ENCODE measurements around the gene ELF5.
A peak's percentile ranks its signal among the peaks of the same experiment; 100 is the strongest.

The ELF5 gene

DNA sequence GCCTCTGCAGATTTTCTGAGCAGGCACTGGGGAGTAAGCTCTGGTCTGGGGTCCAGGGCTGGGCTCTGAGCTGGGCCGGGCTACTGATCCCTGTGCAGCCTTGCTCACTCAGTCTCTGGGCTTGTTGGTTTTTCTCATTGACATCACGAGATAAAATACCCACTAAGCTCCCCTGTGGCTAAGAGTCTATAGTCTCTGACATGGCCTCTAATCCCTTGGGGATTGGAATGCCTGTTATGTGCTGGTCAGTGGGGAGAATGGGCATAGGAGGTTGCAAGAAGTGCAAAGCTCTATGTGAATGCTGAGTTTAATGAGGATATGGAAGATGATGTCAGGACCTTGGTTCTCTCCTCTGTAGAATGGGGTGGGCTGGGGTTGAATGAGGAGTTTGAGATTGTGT, 23.3 kb downstream of the ELF5 start:
- DNase-seq: no peak

DNA sequence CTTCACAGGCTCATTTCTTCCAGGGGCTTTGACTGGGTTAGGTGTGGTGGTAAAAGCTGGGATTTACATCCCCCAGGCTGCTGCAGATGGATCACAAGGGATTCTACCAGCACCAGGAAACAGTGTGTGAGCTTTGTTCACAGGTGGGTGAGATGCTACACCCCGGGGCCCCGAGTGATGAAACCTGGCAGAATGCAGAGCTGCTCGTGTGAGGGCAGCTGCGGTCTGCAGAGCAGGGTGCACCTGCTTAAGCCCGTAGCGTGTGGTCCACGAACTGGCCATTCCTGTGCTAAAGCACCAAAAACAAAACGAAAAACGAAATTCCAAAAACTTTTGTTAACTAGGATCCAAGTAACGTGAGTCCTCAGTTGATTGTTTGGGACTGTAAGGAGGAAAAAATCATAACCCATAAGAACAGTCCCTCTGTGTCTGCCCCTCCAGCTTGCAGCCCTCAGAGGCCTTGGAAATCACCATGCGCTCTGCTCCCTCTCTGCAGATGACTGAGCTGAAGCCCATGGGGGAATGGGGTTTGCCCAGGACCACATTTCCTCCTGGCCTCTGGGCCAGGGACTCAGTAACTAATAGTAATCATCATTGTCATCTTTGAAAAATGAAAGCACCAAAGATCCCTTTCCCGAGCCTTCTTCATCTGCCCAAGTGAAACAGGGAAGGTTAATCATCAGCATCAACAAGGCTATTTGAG, 24.6 kb downstream of the ELF5 start:
- DNase-seq: no peak

DNA sequence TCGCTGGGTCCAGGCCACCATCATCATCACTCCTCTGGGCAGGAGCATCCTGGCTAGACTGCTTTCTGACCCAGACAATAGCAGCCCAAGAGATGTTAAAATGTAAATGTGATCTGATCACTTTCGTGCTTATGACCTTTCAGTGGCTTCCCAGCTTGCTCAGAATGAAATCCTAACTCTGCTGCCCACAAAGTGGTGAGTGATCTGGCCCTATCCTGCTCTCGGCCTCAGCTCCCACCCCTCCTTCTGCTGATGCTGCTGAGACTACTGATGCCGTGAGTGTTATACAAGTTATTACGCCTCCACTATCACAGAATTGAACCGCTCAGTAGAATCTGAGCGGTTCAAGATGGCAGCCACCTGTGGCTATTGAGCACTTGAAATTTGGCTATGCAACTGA, 26.2 kb downstream of the ELF5 start:
- no peak for DNase-seq

DNA sequence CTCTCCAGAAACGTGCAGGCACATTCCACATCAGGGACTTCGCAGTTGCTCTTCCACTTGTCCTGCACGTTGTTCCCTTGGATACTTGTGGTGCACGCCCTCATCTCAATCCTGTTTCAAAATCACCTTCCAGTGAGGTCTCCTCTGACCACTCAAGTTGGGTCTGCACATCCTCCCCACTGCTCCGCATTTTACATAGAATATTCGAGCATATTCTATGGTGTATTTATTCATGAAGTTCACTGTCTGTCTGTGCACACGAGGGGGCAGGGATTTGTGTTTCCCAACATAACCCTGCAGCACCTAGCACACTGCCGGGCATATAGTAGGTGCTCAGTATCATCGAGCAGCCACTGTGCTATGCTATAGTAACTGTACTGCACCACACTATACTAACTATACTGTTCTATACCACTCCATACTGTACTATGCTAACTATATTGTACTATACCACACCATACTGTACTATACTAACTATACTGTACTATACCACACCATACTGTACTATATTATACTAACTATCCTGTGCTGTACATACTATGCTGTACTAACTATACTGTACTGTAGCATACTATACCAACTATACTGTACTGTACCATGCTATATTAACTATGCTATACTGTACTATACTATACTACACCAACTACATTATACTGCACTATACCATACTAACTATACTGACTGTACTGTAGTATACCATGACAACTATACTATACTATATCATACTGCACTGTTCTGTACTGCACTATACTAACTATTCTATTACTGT, 30.3 kb downstream of the ELF5 start:
- no peak for DNase-seq

DNA sequence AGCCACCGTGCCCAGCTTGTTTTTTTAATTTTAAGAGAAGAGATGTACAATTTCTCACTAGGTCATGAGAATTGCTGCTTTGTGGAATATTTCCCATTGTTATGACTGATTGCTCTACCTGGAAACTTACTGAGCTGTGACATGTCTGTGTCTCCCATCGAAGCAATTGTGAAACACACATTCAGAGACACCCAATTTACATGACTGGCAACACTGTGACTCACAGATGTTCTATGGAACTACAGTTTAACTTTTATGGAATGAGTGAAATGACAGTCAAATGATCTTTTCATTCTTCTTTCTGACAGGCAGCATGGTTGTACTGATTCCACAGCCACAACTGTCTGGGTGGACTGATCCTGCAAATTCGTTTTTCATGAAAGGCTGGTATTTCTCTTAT, 32.3 kb downstream of the ELF5 start:
- no peak for DNase-seq

DNA sequence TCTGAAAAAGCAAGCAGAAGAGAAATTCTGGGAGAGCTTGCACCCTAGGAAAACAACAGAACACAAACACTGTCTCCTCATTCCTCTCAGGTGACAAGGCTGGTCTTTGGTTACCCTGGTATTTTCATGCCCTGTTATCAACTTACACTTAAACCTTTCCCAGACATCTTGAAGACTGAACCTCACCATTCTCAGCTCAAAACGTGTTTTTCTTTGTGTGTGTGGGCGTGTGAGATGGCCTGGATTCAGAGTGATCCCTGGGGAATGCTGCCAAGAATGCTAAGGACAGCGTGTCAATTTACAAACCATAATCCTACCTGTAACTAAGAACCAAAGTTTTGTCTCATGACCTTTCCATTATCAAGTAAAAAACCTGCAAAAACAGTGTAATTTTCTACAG, 33.3 kb downstream of the ELF5 start:
- no peak for DNase-seq

DNA sequence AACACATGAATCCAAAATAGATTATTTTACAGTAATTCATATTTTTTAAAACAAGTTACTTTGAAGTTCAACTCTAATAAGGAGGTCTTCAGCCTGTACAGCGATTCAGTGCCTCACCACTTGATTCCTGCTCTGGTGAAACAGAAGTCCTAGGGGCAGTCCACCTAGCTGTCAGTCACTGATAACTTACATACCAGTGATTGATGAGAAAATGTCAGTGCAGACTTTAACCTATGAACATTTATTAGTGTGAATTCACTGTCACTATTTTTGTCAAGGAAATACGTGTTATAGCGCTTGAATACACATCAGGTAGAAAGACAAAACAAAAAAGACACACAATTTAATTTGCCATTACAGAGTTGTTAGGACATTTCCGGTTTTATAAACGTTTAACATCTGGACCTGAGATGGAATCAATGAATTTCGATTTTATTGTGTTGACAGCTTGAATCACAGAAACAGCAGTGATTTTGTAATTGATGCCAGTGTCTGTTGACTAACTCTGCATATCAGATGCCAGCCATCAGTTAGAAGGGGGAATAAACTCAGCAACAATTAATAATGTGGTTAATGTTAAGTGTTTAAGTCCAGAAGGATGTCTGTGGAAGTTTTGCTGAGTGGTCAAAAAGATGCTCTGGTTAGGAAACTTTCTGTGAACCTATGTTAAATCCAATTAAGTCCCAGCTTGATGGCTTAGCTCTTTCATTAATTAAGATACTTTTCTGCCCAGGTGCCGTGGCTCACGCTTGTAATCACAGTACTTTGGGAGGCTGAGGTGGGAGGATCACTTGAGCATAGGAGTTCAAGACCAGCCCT, 34.5 kb downstream of the ELF5 start:
- no peak for DNase-seq

DNA sequence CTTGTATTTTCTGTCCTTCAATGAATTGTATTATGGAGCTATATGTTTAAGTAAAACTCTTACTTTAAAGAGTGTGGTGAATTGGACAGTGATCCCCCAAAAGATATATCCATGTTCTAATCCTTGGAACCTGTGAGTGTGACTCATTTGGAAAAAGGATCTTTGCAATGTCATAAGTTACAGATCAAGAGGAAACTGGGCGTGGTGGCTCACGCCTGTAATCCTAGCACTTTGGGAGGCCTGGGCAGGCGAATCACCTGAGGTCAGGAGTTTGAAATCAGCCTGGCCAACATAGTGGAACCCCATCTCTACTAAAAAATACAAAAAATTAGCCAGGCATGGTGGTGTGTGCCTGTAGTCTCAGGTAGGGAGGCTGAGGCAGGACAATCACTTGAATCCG, 36.7 kb downstream of the ELF5 start:
- DNase-seq: no peak

DNA sequence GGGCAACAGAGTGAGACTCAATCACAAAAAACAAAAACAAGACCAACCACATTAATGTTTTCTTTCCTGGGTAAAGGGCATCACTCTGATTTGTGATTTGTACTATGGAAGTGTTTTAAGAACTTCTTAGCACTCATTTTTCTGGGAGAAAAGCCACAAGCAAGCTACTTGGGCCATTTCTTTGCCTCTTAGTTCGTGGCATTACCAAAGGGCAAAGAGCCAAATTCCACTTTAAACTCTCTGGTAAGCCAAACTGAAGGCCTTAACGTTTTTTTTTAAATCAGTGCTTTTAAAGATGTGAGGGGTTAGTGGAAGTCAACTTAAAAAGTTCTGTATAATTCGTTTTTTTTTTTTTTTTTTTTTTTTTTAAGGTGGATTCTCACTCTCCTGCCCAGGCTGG, 37.9 kb downstream of the ELF5 start:
- DNase-seq: no peak

DNA sequence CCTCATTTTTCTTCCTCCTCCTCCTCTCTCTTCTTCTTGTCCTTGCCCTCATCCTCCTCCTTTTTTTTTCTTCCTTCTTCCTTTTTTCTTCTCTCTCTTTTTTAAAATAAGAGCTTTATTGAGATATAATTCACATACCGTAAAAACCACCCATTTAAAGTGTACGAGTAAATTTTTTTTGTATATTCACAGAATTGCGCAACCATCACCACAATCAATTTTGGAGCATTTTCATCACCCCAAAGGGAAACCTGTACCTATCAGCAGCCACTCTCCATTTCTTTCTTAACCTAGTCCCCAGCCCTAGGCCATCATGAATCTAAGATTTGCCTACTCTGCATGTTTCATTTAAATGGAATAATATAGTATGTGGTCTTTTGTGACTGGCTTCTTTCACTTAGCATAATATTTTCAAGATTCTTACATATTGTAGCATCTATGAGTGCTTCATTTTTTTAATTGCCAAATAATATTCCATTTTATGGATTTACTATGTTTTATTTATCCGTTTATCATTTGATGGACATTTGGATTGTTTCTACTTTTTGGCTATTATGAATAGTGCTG, 39.9 kb downstream of the ELF5 start:
- DNase-seq: no peak

DNA sequence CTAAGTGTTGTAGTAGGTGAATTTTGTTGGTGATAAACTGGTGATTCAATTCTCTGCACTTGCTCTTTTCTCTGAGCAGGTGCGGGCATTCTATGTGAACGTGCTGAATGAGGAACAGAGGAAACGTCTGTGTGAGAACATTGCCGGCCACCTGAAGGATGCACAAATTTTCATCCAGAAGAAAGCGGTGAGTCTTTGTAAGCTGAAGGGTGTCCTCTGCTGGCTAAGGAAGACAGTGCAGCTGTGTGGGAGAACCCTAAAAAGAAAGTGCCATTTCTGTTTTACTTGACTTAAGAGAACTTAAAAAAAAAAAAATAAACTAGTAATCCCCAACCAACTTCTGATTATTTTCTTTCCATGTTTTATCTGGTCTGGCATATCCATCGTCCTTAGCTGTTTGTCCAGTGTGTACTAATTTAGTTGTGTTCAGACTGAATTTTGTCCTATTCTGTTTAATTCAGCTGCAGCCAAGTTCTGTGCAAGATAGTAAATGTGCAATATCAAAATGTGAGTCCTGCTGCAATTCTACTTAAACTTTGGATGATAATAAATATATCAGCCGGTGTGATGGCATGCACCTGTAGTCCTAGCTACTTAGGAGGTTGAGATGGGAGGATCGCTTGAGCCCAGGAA, 45.3 kb downstream of the ELF5 start:
- peak in 1 of 2 experiments; percentile 32 for DNase-seq

DNA sequence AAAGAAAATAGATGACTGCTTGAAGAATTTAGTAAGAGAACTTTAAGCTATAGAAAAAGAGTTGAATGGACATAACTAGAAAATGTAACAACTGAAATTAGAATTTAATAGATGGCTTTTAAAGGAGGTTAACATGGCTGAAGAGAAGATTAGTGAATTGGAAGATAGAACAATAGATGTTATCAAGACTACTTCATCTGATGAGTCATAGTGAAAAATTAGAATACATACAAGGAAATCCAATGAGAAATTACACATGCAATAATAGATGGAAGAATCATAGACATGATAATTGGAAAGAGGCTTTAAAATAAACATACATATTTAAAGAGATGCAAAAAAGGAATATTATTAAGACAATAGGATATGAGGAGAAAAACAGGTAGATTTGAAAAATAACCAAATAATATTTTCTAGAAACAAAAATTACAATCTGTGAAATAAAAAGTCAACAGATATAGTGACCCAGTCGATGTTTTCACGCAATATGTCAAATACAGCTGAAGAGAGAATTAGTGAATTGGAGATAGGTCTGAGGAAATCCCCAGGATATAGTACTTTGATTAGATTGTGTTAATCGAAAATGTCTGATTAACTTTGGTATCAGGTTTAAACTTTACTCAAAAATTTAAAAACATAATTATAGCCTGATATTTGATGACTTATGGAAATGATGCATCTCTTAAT, 46.6 kb downstream of the ELF5 start:
- no peak for DNase-seq

DNA sequence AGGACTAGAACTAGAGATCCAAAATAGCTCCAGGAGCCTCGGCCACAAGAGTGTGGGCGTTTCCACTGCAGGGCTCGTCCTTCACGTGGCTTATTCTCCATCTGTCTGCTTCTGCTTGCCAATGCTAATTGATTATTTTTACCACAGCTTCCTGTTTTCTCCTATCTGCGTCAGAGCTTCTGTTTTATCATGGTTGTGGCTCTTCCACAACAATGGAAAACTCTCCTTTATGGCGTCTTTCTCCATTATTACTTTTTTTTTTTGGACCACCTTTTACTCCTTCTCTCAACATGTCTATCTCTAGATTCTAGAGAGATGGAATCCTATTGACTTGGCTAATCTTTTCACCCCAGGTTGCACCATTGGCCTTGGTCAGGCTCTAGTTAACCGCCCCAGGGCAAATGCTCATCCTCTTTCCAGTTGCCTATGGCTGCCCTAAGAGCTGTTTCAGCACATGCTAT, 49.0 kb downstream of the ELF5 start:
- no peak for DNase-seq

DNA sequence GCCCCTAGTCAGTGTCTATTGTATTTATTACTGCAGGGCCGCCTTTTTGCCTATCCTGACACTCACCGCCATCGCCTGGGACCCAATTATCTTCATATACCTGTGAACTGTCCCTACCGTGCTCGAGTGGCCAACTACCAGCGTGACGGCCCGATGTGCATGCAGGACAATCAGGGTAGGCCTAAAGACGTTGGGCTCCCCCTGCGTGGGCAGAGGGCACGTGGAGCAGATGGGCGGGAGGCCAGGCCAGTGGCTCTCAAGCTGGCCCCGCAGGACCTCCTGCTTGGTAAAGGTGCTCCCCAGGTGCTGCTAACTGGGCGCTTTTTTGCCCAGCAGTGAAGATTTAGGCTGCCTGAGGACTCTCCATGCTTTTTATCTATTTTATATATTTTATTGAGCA, 52.4 kb downstream of the ELF5 start:
- no peak for DNase-seq

DNA sequence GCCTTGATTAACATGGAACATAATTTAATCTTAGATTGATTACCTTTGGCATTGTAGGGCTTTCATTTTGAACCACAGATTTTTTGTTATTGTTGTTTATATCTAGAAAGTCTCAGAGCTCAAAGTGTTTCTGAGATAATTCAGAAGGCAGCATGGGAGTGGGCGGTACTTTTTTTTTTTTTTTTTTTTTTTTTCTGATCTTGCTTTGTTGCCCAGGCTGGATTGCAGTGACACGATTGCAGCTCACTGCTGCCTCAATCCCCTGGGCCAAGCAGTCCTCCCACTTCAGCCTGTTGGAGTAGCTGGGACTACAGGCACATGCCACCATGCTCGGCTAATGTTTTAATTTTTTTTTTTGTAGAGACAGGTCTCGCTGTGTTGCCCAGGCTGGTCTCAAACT, 53.3 kb downstream of the ELF5 start:
- no peak for DNase-seq

DNA sequence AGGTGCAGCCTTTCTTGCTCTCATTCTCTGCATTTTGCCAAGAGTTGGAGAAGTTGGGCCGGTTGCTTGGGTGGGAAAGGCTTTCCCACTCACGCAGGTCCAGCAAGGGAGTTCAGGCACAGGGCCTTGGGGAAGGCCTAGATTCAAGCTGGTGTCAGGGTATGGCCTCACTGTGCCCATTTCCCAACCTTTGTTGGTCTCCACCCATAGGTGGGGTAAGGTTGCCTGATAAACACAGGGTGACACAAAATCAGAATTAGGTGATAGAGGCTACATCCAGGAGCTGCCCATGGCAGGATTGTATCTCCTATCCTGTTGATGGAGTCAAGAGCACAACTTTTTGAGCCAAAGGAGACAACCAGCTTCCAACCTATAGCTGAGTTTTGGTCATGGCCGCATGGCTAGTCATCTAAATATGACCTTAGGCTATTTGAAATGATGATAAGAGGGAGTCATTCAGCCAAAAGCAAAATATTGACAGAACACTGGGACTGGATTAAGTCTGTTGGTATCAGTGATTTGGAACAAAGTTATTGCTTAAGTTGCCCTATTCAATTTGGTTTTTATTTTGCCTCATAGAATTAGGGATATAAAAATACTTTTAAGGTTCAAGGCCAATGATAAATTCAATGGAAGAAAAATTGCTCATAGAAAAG, 54.0 kb downstream of the ELF5 start:
- no peak for DNase-seq

DNA sequence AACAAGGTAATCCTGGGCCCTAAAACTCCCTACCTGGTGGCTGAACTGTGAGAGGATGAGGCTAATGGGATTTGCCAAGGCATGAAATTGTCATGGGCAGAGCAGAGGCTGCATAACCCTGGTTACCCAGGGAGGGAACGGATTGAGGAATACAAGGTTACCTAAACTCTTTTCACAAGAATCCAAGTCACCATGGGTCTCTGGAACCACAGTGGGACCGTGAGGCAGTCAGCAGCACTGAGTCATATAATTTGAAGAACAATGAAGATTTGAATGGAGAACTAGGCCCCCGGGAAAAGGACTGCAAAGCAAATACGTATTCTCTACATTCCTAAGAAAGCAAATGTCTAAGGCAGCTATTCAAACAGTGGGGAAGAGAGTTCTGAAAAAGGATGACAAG, 55.1 kb downstream of the ELF5 start:
- DNase-seq: no peak

DNA sequence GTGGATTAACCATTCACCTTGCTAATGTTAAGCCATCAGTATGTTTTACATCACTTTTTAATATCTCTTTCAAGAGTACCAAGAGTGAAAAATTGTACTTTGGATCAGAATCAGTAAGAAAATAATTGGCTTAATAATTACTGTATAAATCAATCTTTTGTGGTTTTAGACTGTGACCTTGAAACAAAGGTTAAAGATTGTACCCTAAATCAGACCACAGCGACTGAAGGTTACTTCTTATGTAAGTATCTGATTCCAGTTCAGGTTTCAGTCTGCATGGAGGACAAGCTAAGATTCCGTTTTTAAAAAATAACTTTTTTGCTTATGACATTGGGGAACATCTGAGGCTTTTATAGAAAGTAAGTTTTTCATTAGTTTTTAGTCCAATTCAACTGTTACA, 56.0 kb downstream of the ELF5 start:
- DNase-seq: no peak

DNA sequence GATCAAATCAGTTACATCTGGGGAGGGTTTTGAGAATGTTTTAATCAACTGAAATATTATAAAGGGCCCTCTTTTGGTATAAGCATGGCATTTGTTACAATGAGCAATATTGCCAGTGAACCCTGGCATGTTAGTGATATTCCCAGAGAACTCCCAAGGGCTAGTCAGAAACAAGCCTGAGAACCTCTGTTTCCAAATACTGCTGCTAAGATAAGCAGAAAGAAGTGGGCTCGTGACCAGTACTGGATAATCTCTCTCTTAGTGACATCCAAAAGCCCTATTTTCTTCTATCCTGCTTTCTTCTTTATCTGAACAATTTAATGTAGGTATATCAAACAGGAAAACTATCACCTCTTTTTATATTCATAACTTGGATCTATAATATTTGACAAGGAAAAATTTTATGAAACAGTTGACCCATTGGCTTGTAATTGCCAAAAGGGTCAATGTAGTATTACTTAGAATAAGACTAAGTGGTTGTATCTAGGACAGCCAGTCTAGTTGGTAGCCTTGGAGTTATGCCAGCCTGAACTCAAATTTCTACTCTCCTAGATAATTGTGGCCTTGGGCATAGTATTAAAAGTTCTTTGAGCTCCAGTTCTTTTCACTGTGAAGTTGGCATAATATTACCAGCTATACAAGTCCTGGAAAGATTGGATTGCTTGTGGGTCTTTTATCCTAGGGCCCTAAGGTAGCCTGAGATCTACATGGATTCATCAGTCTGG, 59.1 kb downstream of the ELF5 start:
- DNase-seq: no peak

DNA sequence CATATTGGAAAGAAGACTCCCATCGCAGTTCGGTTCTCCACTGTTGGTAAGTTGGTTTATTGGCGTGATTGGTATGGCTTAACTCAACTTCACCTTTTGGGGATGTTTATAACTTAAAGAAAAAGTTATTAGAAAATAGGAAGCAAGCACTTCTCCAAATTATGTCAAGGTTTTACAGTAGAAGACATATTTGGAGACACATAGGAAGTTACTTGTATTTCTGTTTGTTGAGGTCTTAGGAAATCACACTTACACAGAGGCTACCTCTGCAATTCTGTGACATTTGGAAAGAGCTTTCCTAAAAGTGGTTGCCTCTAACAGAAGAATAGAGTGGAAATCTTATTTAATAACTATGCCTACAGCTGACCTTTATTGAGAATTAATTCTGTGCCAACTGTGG, 62.5 kb downstream of the ELF5 start:
- DNase-seq: no peak

DNA sequence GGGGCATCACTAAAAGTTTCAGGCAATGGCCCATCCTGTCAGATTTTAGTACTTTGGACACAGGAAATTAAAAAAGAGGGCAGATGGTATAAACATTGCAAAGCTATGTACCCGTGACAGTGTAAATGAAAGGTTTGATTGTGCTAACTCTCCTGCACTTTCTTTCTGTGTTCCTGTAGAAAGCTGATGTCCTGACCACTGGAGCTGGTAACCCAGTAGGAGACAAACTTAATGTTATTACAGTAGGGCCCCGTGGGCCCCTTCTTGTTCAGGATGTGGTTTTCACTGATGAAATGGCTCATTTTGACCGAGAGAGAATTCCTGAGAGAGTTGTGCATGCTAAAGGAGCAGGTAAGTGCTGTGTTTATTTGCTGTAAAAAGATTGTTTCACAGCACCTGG, 64.6 kb downstream of the ELF5 start:
- no peak for DNase-seq
